ENCODE data around the gene C11orf71.

The C11orf71 gene

GRCh38 chr11:114398303-114398920, 1.9 kb downstream of the C11orf71 start:
- FAIRE-seq, result no peak

- no peak for FAIRE-seq
Measured at GRCh38 chr11:114397349-114397982, 2.8 kb downstream of the C11orf71 start.

- no peak for FAIRE-seq
Measured at GRCh38 chr11:114396916-114397315, 3.4 kb downstream of the C11orf71 start.

- no peak for FAIRE-seq
Measured at GRCh38 chr11:114395736-114396135, 4.6 kb downstream of the C11orf71 start.

- FAIRE-seq, result no peak
Measured at GRCh38 chr11:114392735-114393667, 7.3 kb downstream of the C11orf71 start.

DNA sequence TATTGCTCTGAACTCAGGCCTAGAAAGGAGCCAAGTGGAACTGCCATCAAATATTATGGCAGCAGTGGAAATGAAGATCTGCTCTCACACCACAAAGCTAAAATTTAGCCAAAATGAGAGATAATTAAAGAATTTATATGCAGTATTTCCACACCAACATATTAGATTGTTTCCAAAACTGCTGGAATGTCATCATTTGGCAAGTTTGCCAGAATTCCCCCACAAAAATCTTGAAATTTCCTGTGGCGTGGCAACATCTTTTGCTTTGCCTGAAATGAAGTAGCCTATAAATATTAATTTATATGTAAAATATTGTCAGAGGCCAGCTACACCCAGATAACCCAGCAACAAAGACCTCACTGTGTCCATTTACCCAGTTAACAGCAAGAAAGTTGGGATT, 13.8 kb downstream of the C11orf71 start:
- FAIRE-seq, result no peak

GRCh38 chr11:114386131-114386530, 14.2 kb downstream of the C11orf71 start:
- no peak for FAIRE-seq

DNA sequence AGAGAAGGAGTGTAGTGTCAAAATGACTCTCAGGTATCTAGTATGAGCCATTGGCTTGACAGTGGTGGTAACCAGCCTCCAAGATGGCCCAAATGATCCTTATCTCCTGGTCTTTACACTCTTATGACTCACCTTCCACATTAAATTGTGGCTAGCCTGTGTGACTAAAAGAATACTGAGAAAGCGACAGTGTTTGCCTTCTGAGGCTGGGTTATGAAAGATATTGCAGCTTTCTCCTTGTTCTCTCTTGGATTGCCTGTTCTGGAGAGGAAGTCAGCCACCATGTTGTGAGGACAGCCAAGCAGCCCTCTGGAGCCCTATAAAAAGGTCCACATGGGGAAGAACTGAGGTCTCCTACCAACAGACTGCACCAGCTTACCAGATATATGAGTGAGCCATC, 15.8 kb downstream of the C11orf71 start:
- FAIRE-seq, result no peak

DNA sequence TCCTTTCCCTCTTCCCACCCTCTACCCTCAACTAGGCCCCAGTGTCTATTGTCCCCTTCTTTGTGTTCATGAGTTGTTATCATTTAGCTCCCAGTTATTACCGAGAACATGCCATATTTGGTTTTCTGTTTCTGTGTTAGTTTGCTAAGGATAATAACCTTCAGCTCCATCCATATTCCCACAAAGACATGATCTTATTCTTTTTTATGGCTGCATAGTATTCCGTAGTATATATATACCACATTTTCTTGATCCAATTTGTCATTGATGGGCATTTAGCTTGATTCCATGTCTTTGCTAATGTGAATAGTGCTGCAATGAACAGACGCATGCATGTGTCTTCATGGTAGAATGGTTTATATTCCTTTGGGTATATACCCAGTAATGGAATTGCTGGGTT, 17.8 kb downstream of the C11orf71 start:
- no peak for FAIRE-seq

GRCh38 chr11:114379394-114380069, 20.8 kb downstream of the C11orf71 start:
- FAIRE-seq, result no peak

- no peak for FAIRE-seq
Measured at GRCh38 chr11:114377612-114378267, 22.6 kb downstream of the C11orf71 start.

DNA sequence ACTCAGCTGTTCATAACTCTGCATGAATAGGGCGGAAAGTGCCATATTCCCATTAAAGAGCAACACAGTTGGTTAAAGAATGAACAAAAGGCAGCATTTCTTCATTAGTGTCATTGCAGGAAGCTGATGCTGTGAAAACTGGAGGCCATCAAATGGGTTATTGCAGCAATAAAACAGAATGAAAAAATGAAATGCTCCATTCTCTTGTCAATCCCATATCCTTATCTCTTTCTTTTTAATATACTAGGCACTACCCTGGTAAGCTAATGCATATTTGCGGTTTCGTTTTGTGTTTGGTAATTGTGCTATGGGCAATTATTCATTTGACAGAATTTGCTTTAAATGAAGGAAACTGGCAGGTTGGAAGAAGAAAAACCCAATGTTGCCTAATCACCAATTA, 25.3 kb downstream of the C11orf71 start:
- FAIRE-seq, result no peak

DNA sequence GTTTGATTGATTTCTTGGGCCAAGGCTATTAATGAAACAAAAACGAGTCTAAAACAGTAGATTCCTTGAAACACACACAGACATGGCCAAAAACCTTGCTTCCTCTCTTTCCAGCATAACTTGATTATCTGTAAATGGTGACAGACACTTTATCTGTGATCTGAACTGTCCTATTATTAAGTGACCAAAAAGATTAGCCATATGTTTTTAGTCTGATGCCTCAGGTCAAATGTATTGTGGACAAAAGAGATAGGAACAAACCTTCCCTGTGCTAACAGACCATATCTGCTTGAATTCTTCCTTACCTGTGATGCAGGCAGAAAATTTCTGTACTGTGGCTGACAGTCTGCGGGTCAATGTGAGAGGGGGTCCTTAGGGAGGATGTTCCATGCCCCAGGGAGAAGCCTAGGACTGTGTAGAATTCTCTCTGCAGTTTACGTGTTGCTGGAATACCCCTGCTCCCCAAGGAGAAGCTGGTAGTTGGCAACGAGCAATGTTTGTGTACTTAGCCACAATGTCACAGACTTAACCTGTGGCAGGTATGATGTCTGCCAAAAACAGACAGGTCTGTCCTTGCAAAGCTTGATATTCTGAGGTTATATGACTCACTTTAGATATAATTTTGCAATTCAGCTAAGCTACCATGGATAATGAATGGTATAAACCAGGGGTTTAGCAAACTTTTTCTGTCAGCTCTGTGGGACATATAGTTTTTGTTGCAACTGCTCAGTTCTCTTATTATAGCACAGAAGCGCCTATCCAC, 31.2 kb downstream of the C11orf71 start:
- FAIRE-seq, result no peak

- FAIRE-seq, result no peak
Measured at GRCh38 chr11:114367244-114367957, 32.9 kb downstream of the C11orf71 start.

- FAIRE-seq, result no peak
Measured at GRCh38 chr11:114366331-114367243, 33.7 kb downstream of the C11orf71 start.

DNA sequence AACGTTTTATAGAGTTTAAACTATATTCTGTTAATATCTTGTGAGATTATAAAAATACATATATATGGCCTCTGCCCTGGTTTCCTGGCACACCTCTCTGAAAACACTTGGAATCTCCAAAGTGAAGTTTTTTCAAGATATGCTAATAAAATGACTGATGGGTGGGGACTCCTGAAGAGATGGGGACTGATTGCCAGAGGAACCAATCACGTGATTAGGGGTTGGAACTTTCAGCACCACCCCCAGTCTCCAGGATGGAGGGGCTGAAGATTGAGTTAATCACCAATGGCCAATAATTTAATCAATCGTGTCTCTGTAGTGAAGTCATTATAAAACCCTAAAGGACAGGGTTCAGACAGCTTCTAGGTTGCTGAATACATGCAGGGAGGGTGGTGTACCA, 37.4 kb downstream of the C11orf71 start:
- FAIRE-seq, result no peak

GRCh38 chr11:114362326-114362725, 38.0 kb downstream of the C11orf71 start:
- no peak for FAIRE-seq

- no peak for FAIRE-seq
Measured at GRCh38 chr11:114359342-114359741, 41.0 kb downstream of the C11orf71 start.

GRCh38 chr11:114358716-114359115, 41.6 kb downstream of the C11orf71 start:
- no peak for FAIRE-seq

- no peak for FAIRE-seq
Measured at GRCh38 chr11:114354076-114354475, 46.2 kb downstream of the C11orf71 start.
